Neural crest cell (in vitro differentiated cells): Measurements from ENCODE around the gene PNKP. TPM values are rescaled to one million over a fixed set of nuclear protein-coding genes. Genes with fewer than 3 reads are reported as not detected.
A peak's percentile ranks its signal among the peaks of the same experiment; 100 is the strongest.

Source experiments
- DNase-seq: peaks from one replicate; pipeline ENCODE4 v3.0.0; 2021; ENCODE audit warnings: low read depth, mixed read lengths, low spot score
- H3K27ac Mint-ChIP-seq: one replicate; pipeline ENCODE4 v1.8.0; 2021; ENCODE audit warnings: mild to moderate bottlenecking, mixed read lengths; ENCODE audit not compliant: unreplicated experiment
- H3K27me3 Mint-ChIP-seq: 2 replicates; pipeline ENCODE4 v1.8.0; 2021; ENCODE audit warnings: low read depth, mild to moderate bottlenecking, mixed read lengths
- H3K36me3 Mint-ChIP-seq: 2 replicates; pipeline ENCODE4 v1.8.0; 2021; ENCODE audit warnings: low read depth, mild to moderate bottlenecking, mixed read lengths
- H3K4me1 Mint-ChIP-seq: 2 replicates; pipeline ENCODE4 v1.8.0; 2021; ENCODE audit warnings: mixed read lengths
- H3K4me3 Mint-ChIP-seq: one replicate; pipeline ENCODE4 v1.8.0; 2021; ENCODE audit warnings: mild to moderate bottlenecking, mixed read lengths
- H3K9me3 Mint-ChIP-seq: 2 replicates; pipeline ENCODE4 v1.8.0; 2021; ENCODE audit warnings: mixed read lengths
- total RNA-seq: library from RNA; stranded (reverse); gene quantifications from 2 replicates; pipeline ENCODE4 v1.2.1, GENCODE V29; 2021
- TF ChIP-seq, protein P1 (sequence below): fragments of 200-600 bp; sonication (generic); conservative IDR thresholded peaks from 2 replicates; pipeline ENCODE4 v1.5.0; 2021; ENCODE audit warnings: antibody characterized with exemption, mild to moderate bottlenecking

Gene PNKP
- total RNA-seq, 1 donor from 2014 or later: 135 TPM

- peaks cover 29% of the 10 kb centered on the region for H3K27me3 Mint-ChIP-seq
Observed at GRCh38 chr19:49857061-49857837, 10.1 kb downstream of the PNKP start.

DNA sequence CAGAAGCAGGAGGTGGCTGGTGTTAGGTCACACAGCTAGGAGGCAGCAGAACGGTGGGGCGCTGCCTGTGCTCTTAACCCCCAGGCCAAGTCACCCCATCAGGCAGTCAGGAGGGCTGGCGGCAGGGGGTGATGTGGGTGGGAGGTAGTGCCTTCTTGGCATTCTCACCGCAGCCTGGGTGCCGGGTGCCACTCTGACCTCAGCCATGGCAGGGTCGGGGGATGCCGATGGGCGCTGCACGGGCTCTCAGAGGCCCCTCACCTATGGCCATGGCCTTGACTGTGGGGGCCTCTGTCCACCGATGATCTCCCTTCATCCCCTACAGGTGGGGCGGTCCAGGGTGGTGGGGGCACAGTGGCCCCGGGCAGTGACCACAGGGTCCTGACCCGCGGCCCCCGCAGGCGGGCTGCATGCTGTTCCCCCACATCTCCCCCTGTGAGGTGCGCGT lies 10.8 kb downstream of the PNKP start:
- Mint-ChIP-seq H3K9me3 (no peaks in the 10 kb centered on the region), H3K4me3 (peak overlapping the region; percentile 83), H3K36me3 (peaks cover 11% of the 10 kb centered on the region), H3K27ac (no peak overlapping the region), H3K4me1 (peaks cover 23% of the 10 kb centered on the region), H3K27me3 (peaks cover 33% of the 10 kb centered on the region)
- TF ChIP-seq, protein P1, sequence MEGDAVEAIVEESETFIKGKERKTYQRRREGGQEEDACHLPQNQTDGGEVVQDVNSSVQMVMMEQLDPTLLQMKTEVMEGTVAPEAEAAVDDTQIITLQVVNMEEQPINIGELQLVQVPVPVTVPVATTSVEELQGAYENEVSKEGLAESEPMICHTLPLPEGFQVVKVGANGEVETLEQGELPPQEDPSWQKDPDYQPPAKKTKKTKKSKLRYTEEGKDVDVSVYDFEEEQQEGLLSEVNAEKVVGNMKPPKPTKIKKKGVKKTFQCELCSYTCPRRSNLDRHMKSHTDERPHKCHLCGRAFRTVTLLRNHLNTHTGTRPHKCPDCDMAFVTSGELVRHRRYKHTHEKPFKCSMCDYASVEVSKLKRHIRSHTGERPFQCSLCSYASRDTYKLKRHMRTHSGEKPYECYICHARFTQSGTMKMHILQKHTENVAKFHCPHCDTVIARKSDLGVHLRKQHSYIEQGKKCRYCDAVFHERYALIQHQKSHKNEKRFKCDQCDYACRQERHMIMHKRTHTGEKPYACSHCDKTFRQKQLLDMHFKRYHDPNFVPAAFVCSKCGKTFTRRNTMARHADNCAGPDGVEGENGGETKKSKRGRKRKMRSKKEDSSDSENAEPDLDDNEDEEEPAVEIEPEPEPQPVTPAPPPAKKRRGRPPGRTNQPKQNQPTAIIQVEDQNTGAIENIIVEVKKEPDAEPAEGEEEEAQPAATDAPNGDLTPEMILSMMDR: no peak
- no peak for DNase-seq

More at GRCh38 chr19:49857061-49857837, 10.1 kb downstream of the PNKP start:
- Mint-ChIP-seq H3K36me3 (peaks cover 9% of the 10 kb centered on the region), H3K4me1 (peaks cover 20% of the 10 kb centered on the region), H3K27ac (no peak overlapping the region), H3K9me3 (no peaks in the 10 kb centered on the region), H3K4me3 (peak overlapping the region; percentile 59)
- TF ChIP-seq, protein P1: no peak
- no peak for DNase-seq

- Mint-ChIP-seq H3K4me1 (peaks cover 20% of the 10 kb centered on the region), H3K27me3 (peaks cover 30% of the 10 kb centered on the region), H3K9me3 (no peaks in the 10 kb centered on the region), H3K27ac (peak overlapping the region; percentile 78), H3K4me3 (peak overlapping the region; percentile 83), H3K36me3 (peaks cover 9% of the 10 kb centered on the region)
- TF ChIP-seq, protein P1: no peak
- no peak for DNase-seq
Observed at GRCh38 chr19:49855676-49856573, 11.5 kb downstream of the PNKP start.

GRCh38 chr19:49855277-49855675 lies 12.1 kb downstream of the PNKP start:
- H3K4me1 Mint-ChIP-seq: peaks cover 19% of the 10 kb centered on the region
- peak overlapping the region; percentile 75 for H3K27ac Mint-ChIP-seq
- no peak for DNase-seq
- peak overlapping the region; percentile 83 for H3K4me3 Mint-ChIP-seq
- H3K9me3 Mint-ChIP-seq: no peaks in the 10 kb centered on the region
- H3K27me3 Mint-ChIP-seq: peaks cover 31% of the 10 kb centered on the region
- TF ChIP-seq, protein P1: no peak
- peaks cover 10% of the 10 kb centered on the region for H3K36me3 Mint-ChIP-seq

GRCh38 chr19:49854378-49855263 lies 12.8 kb downstream of the PNKP start:
- Mint-ChIP-seq H3K27ac (no peak overlapping the region), H3K27me3 (peaks cover 29% of the 10 kb centered on the region), H3K4me1 (peaks cover 26% of the 10 kb centered on the region), H3K4me3 (peak overlapping the region; percentile 93), H3K36me3 (peaks cover 16% of the 10 kb centered on the region), H3K9me3 (peaks cover 2% of the 10 kb centered on the region)
- no peak for DNase-seq
- TF ChIP-seq, protein P1: no peak
